MCF 10A (cell line): ENCODE measurements around the gene FRY. TPM values are rescaled to one million over a fixed set of nuclear protein-coding genes. Genes with fewer than 3 reads are reported as not detected.

Experiments used
- BruUV-seq: library from RNA; stranded (reverse); fragments of 400-500 nt; replicated peaks from 2 replicates; lab custom pipeline; 2021; lab: Mats Ljungman, UMichigan
- CTCF ChIA-PET: fragments of 300-600 bp; sonication (Branson Sonifier 250); formaldehyde crosslinking; extraction: SDS; loops from one replicate; lab custom pipeline; 2021; ENCODE audit warnings: antibody characterized with exemption, inconsistent platforms; lab: Yijun Ruan, JAX
- POLR2A ChIA-PET: fragments of 300-600, 350-650 bp; sonication (Branson Sonifier 250); formaldehyde crosslinking; extraction: SDS; loops from one replicate; lab custom pipeline; 2020; ENCODE audit warnings: antibody characterized with exemption, inconsistent platforms; lab: Yijun Ruan, JAX
- DNase-seq: peaks from one replicate; pipeline ENCODE4 v3.0.0-alpha.2; 2018; ENCODE audit not compliant: unreplicated experiment
- H3K27ac Mint-ChIP-seq: one replicate; pipeline ENCODE4 v1.8.0; 2022; ENCODE audit warnings: mild to moderate bottlenecking, low read depth, mixed read lengths; ENCODE audit not compliant: unreplicated experiment
- H3K27me3 Mint-ChIP-seq: one replicate; pipeline ENCODE4 v1.8.0; 2022; ENCODE audit warnings: mixed read lengths; ENCODE audit not compliant: insufficient read depth, unreplicated experiment
- H3K36me3 Mint-ChIP-seq: one replicate; pipeline ENCODE4 v1.8.0; 2022; ENCODE audit warnings: mild to moderate bottlenecking, moderate library complexity, mixed read lengths; ENCODE audit not compliant: insufficient read depth, unreplicated experiment
- H3K4me1 Mint-ChIP-seq: one replicate; pipeline ENCODE4 v1.8.0; 2022; ENCODE audit warnings: mixed read lengths; ENCODE audit not compliant: insufficient read depth, unreplicated experiment
- H3K4me3 Mint-ChIP-seq: one replicate; pipeline ENCODE4 v1.8.0; 2022; ENCODE audit warnings: mild to moderate bottlenecking, moderate library complexity, mixed read lengths; ENCODE audit not compliant: unreplicated experiment
- H3K9me3 Mint-ChIP-seq: one replicate; pipeline ENCODE4 v1.8.0; 2022; ENCODE audit warnings: mixed read lengths; ENCODE audit not compliant: unreplicated experiment
- intact Hi-C: fragments of 100-400 bp; cut with micrococcal nuclease; formaldehyde crosslinking; loops from 2 replicates; pipeline ENCODE4 v1.14.1; 2022
- total RNA-seq: library from RNA; stranded (reverse); gene quantifications from 2 replicates; pipeline ENCODE4 v1.2.3, GENCODE V29; 2022
- TF ChIP-seq, protein P1 (sequence below): fragments of 200-600 bp; IDR thresholded peaks from one replicate; pipeline ENCODE4 v1.8.0; 2022; ENCODE audit warnings: antibody characterized with exemption, mild to moderate bottlenecking; ENCODE audit not compliant: unreplicated experiment

Gene FRY
- total RNA-seq, 1 experiment from 2014 or later, result 8.9 TPM

DNA sequence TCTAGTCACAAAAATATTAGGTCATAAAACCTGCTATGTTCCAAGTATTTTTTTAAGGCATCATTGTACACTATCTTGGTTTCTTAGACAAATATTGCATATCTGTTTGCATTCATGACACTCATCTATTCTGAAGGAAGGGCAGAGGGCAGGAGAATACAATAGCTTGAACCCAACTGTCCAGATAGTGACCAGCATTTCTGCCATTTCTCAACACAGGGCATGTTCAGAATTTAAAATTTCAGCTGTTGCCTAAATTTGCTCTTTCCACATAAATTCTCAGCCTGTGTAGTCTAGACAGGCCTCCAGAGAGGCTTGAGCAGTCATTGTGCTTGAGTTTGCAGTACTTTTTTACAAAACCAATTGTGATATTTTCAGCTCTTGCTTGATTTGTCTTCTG lies 164.1 kb downstream of the FRY start:
- TF ChIP-seq, protein P1, sequence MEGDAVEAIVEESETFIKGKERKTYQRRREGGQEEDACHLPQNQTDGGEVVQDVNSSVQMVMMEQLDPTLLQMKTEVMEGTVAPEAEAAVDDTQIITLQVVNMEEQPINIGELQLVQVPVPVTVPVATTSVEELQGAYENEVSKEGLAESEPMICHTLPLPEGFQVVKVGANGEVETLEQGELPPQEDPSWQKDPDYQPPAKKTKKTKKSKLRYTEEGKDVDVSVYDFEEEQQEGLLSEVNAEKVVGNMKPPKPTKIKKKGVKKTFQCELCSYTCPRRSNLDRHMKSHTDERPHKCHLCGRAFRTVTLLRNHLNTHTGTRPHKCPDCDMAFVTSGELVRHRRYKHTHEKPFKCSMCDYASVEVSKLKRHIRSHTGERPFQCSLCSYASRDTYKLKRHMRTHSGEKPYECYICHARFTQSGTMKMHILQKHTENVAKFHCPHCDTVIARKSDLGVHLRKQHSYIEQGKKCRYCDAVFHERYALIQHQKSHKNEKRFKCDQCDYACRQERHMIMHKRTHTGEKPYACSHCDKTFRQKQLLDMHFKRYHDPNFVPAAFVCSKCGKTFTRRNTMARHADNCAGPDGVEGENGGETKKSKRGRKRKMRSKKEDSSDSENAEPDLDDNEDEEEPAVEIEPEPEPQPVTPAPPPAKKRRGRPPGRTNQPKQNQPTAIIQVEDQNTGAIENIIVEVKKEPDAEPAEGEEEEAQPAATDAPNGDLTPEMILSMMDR, result no peak
- Mint-ChIP-seq H3K4me1 (no peaks in the 10 kb centered on the region), H3K27me3 (no peaks in the 10 kb centered on the region), H3K9me3 (no peaks in the 10 kb centered on the region), H3K27ac (no peak overlapping the region), H3K36me3 (no peaks in the 10 kb centered on the region), H3K4me3 (no peak overlapping the region)
- DNase-seq, result no peak
- CTCF ChIA-PET, result interaction anchor here (0.9 to 1.1 kb wide), 2 partner anchors 31 to 51 kb away, joined by 4 to 6 read pairs; no protein-coding TSS in a partner anchor
- intact Hi-C loops, result no loop called here
- no TSS peak for BruUV-seq
- POLR2A ChIA-PET, result interaction anchor here (0.9 kb wide), 2 partner anchors 17 to 41 kb away, joined by 4 read pairs; no protein-coding TSS in a partner anchor

DNA sequence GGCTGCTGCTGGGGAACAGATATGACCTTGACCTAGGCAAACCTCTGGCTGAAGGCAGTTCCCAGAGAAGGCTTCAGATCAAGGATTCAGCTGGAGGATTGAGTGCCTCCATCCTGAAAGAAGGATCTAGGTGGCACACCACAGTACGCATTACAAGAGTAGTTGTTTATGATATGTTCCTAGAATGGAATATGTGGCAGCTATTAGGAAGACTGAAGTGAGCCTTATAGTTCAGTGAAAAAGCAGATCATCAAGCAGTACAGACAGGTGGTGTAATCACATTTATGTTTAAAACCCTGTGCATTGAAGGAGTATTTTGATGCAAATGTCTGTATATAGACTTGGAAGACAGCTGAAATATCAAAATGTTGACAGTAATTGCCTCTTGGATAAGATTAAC lies 167.6 kb downstream of the FRY start:
- Mint-ChIP-seq H3K4me3 (no peak overlapping the region), H3K36me3 (no peaks in the 10 kb centered on the region), H3K27me3 (no peaks in the 10 kb centered on the region), H3K27ac (no peak overlapping the region), H3K4me1 (no peaks in the 10 kb centered on the region), H3K9me3 (no peaks in the 10 kb centered on the region)
- TF ChIP-seq, protein P1, result no peak
- intact Hi-C loops, result no loop called here
- POLR2A ChIA-PET, result no interaction called here
- no TSS peak for BruUV-seq
- DNase-seq, result no peak
- CTCF ChIA-PET, result no interaction called here

DNA sequence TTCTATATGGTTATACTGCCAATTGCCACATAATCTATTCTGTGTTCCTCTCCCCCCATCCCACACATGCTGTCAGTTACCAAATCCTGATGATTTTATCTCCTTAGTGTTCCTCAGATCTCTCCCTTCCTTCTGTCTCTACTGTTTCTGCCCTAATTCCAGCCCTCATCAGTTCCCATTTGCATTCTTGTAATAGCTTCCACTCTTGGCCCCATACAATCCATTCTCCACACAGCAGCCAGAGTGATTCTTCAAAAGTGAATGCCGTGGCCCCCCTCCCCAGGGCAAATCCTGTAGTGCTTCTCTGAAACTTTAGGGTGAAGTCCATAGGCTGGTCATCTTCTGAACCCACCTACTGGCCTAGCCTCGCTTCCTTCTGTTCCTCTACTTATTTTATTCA lies 169.2 kb downstream of the FRY start:
- POLR2A ChIA-PET, result no interaction called here
- no TSS peak for BruUV-seq
- intact Hi-C loops, result no loop called here
- Mint-ChIP-seq H3K4me1 (no peaks in the 10 kb centered on the region), H3K27ac (no peak overlapping the region), H3K27me3 (no peaks in the 10 kb centered on the region), H3K36me3 (no peaks in the 10 kb centered on the region), H3K9me3 (no peaks in the 10 kb centered on the region), H3K4me3 (no peak overlapping the region)
- CTCF ChIA-PET, result no interaction called here
- TF ChIP-seq, protein P1, result no peak
- no peak for DNase-seq

DNA sequence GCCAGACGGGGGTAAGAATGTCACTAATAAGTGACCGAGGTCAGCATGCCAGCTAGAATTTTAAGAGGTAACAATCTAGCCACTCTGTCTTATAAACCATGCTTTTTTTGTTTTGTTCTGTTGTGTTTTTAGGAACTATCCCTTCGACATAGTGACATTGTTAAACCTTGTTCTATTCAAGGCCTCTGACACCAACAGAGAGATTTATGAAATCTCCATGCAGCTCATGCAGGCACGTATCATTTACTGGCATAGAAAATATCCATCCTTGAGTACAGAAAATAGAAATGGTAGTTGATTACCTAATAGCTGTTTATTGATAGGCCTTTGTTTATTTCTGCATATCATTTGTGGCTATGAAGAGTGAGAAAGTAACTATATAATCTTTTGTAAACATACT lies 170.2 kb downstream of the FRY start:
- ChIA-PET POLR2A (interaction anchor here (0.7 kb wide), 1 partner anchor 42 kb away, joined by 3 read pairs; no protein-coding TSS in a partner anchor), CTCF (no interaction called here)
- intact Hi-C loops, result no loop called here
- TF ChIP-seq, protein P1, result no peak
- Mint-ChIP-seq H3K4me1 (no peaks in the 10 kb centered on the region), H3K27ac (no peak overlapping the region), H3K9me3 (no peaks in the 10 kb centered on the region), H3K36me3 (no peaks in the 10 kb centered on the region), H3K4me3 (no peak overlapping the region), H3K27me3 (no peaks in the 10 kb centered on the region)
- DNase-seq, result no peak
- BruUV-seq, result no TSS peak
